Caco-2 (cell line): ENCODE measurements around the gene ZNF180. TPM values are rescaled to one million over a fixed set of nuclear protein-coding genes. Genes with fewer than 3 reads are reported as not detected.

Source experiments
- BruUV-seq: library from RNA; stranded (reverse); fragments of 400-500 nt; replicated peaks from 2 replicates; lab custom pipeline; 2021; lab: Mats Ljungman, UMichigan
- CTCF ChIA-PET: fragments of 300-600 bp; sonication (Branson Sonifier 250); formaldehyde crosslinking; loops from one replicate; lab custom pipeline; 2022; ENCODE audit warnings: antibody characterized with exemption; lab: Charles Lee
- POLR2A ChIA-PET: fragments of 300-600 bp; sonication (Branson Sonifier 250); formaldehyde crosslinking; loops from one replicate; lab custom pipeline; 2022; ENCODE audit warnings: antibody characterized with exemption; lab: Charles Lee
- DNase-seq, 2 experiments: peaks; one replicate each; pipeline versions ENCODE4 v3.0.0 to v3.0.0-alpha.2; 2020 to 2022
- H3K27me3 ChIP-seq: replicated peaks from 2 replicates; pipeline ENCODE4 v1.6.0; 2011; ENCODE audit warnings: low read length; ENCODE audit not compliant: control insufficient read depth, insufficient read depth
- H3K36me3 ChIP-seq: 2 replicates; pipeline ENCODE4 v1.5.1; 2011; ENCODE audit warnings: low read length; ENCODE audit not compliant: control insufficient read depth, insufficient read depth
- H3K4me1 ChIP-seq: fragments of 250-450 bp; sonication (Bioruptor Pico); 2 replicates; pipeline ENCODE4 v1.5.1; 2020; ENCODE audit warnings: mild to moderate bottlenecking
- H3K4me3 ChIP-seq: 2 replicates; pipeline ENCODE4 v1.5.1; 2011; ENCODE audit warnings: low read depth, mild to moderate bottlenecking, control low read depth, low read length
- H3K9me3 ChIP-seq: fragments of 250-450 bp; sonication (Bioruptor Pico); 2 replicates; pipeline ENCODE4 v1.5.1; 2020; ENCODE audit warnings: mild to moderate bottlenecking, moderate library complexity
- H3K27ac Mint-ChIP-seq: one replicate; pipeline ENCODE4 v1.8.0; 2022; ENCODE audit warnings: mixed read lengths; ENCODE audit not compliant: unreplicated experiment
- H3K27me3 Mint-ChIP-seq: one replicate; pipeline ENCODE4 v1.8.0; 2022; ENCODE audit warnings: mixed read lengths; ENCODE audit not compliant: insufficient read depth, unreplicated experiment
- H3K36me3 Mint-ChIP-seq: one replicate; pipeline ENCODE4 v1.8.0; 2022; ENCODE audit warnings: mild to moderate bottlenecking, mixed read lengths; ENCODE audit not compliant: insufficient read depth, unreplicated experiment
- H3K4me1 Mint-ChIP-seq: one replicate; pipeline ENCODE4 v1.8.0; 2022; ENCODE audit warnings: low read depth, mixed read lengths; ENCODE audit not compliant: unreplicated experiment
- H3K4me3 Mint-ChIP-seq: one replicate; pipeline ENCODE4 v1.8.0; 2022; ENCODE audit warnings: mild to moderate bottlenecking, moderate library complexity, mixed read lengths; ENCODE audit not compliant: unreplicated experiment
- H3K9me3 Mint-ChIP-seq: one replicate; pipeline ENCODE4 v1.8.0; 2022; ENCODE audit warnings: mixed read lengths; ENCODE audit not compliant: unreplicated experiment
- CTCF ChIP-seq, 2 experiments: fragments of 200-600 bp in 1 of 2; IDR thresholded peaks; 1 replicate in 1 of 2; 2 replicates in 1 of 2; pipeline versions ENCODE4 v1.5.1 to v1.8.0; 2011 to 2022; ENCODE audit warnings: antibody characterized with exemption in 1 of 2, control low read depth in 1 of 2, inconsistent platforms in 1 of 2, low read depth in 1 of 2, low read length in 1 of 2, mild to moderate bottlenecking in 1 of 2, moderate library complexity in 1 of 2; ENCODE audit not compliant: insufficient read depth in 1 of 2, severe bottlenecking in 1 of 2, unreplicated experiment in 1 of 2
- intact Hi-C: fragments of 100-400 bp; cut with micrococcal nuclease; formaldehyde crosslinking; loops from one replicate; pipeline ENCODE4 v1.10.0; 2022; ENCODE audit not compliant: unreplicated experiment
- total RNA-seq: library from RNA; stranded (reverse); gene quantifications from 2 replicates; pipeline ENCODE4 v1.2.3, GENCODE V29; 2022

ZNF180 gene
- total RNA-seq, 1 experiment from 2014 or later: 9.1 TPM

- DNase-seq: peak in 1 of 2 experiments; percentile 57
- BruUV-seq: no TSS peak
- Mint-ChIP-seq H3K27ac (peak overlapping the region; percentile 79), H3K9me3 (peaks cover 55% of the 10 kb centered on the region), H3K4me1 (peaks cover 12% of the 10 kb centered on the region), H3K27me3 (no peaks in the 10 kb centered on the region), H3K36me3 (peaks cover 11% of the 10 kb centered on the region), H3K4me3 (peak overlapping the region; percentile 48)
- intact Hi-C loops: loop anchor here (1.0 kb wide), 1 partner anchor 64 kb away; no protein-coding TSS in a partner anchor
- ChIA-PET CTCF (no interaction called here), POLR2A (no interaction called here)
- no peaks in the 10 kb centered on the region for H3K36me3 ChIP-seq
- no peak for TF ChIP-seq CTCF (IDR thresholded peaks at IDR 0.05; ENCODE audit: insufficient read depth in 1 of 2, low read depth in 1 of 2, low read length in 1 of 2, severe bottlenecking in 1 of 2, unreplicated experiment in 1 of 2)
- H3K27me3 ChIP-seq: no peaks in the 10 kb centered on the region
- H3K9me3 ChIP-seq: peaks cover 49% of the 10 kb centered on the region
- no peak overlapping the region for H3K4me3 ChIP-seq
- peaks cover 15% of the 10 kb centered on the region for H3K4me1 ChIP-seq
Observed at GRCh38 chr19:44435441-44435840, 64.9 kb downstream of the ZNF180 start.

GRCh38 chr19:44430956-44431355, 69.4 kb downstream of the ZNF180 start:
- Mint-ChIP-seq H3K4me3 (no peak overlapping the region), H3K36me3 (peaks cover 10% of the 10 kb centered on the region), H3K27ac (no peak overlapping the region), H3K27me3 (peaks cover 3% of the 10 kb centered on the region), H3K4me1 (peaks cover 12% of the 10 kb centered on the region), H3K9me3 (peaks cover 68% of the 10 kb centered on the region)
- ChIA-PET POLR2A (interaction anchor here (0.5 kb wide), 1 partner anchor 340 kb away, joined by 3 read pairs; no protein-coding TSS in a partner anchor), CTCF (no interaction called here)
- Histone ChIP-seq H3K36me3 (no peaks in the 10 kb centered on the region), H3K4me1 (peaks cover 13% of the 10 kb centered on the region), H3K27me3 (no peaks in the 10 kb centered on the region), H3K4me3 (no peak overlapping the region), H3K9me3 (peaks cover 39% of the 10 kb centered on the region)
- intact Hi-C loops: no loop called here
- no peak for TF ChIP-seq CTCF (IDR thresholded peaks at IDR 0.05; ENCODE audit: insufficient read depth in 1 of 2, low read depth in 1 of 2, low read length in 1 of 2, severe bottlenecking in 1 of 2, unreplicated experiment in 1 of 2)
- DNase-seq: no peak
- no TSS peak for BruUV-seq

Other genes starting within 250 kb of the ZNF180 start
- gene ZNF233, start 240.6 kb downstream of the ZNF180 start, total RNA-seq: 4.2 and 4.5 TPM in 2 replicates
- gene ZNF235, start 195.5 kb downstream of the ZNF180 start, total RNA-seq: 9.2 and 9.5 TPM in 2 replicates
- 4.2 and 6.1 TPM in 2 replicates for gene ZNF112, start 143.8 kb downstream of the ZNF180 start, total RNA-seq
- 0.91 and 1.5 TPM in 2 replicates for gene ZNF285, start 98.9 kb downstream of the ZNF180 start, total RNA-seq
- not detected in 2 replicates for gene ZNF229, start 52.0 kb downstream of the ZNF180 start, total RNA-seq
- 0.16 TPM in 1 of 2 replicates, not detected in the other for gene CEACAM20, start 29.2 kb upstream of the ZNF180 start, total RNA-seq
- 3.9 and 6.8 TPM in 2 replicates for gene IGSF23, start 113.0 kb upstream of the ZNF180 start, total RNA-seq
- 86.5 and 93.8 TPM in 2 replicates for gene PVR, start 143.4 kb upstream of the ZNF180 start, total RNA-seq
- gene CEACAM19, start 171.0 kb upstream of the ZNF180 start, total RNA-seq: 2.9 and 3.3 TPM in 2 replicates
- gene CEACAM16, start 198.6 kb upstream of the ZNF180 start, total RNA-seq: not detected in 2 replicates
- 15.5 and 21.3 TPM in 2 replicates for gene BCL3, start 248.2 kb upstream of the ZNF180 start, total RNA-seq